ENCODE data around the gene PSME4.

- TF ChIP-seq FOXM1 (IDR thresholded peaks at IDR 0.05; ENCODE audit: borderline replicate concordance) = no peak
- no peak for TF ChIP-seq ZNF384 (IDR thresholded peaks at IDR 0.05)
- no peak for TF ChIP-seq SP1 (IDR thresholded peaks at IDR 0.05)
- TF ChIP-seq FOXA1 (IDR thresholded peaks at IDR 0.05) = no peak
- TF ChIP-seq FOXK2 (IDR thresholded peaks at IDR 0.05) = no peak
- no peak for TF ChIP-seq TARDBP (IDR thresholded peaks at IDR 0.05)
- no peak for TF ChIP-seq BHLHE40 (IDR thresholded peaks at IDR 0.05; ENCODE audit: borderline replicate concordance)
- TF ChIP-seq SUZ12 (IDR thresholded peaks at IDR 0.05) = no peak
- no peak for TF ChIP-seq HDGF (IDR thresholded peaks at IDR 0.05; ENCODE audit: borderline replicate concordance)
- TF ChIP-seq, protein P1, sequence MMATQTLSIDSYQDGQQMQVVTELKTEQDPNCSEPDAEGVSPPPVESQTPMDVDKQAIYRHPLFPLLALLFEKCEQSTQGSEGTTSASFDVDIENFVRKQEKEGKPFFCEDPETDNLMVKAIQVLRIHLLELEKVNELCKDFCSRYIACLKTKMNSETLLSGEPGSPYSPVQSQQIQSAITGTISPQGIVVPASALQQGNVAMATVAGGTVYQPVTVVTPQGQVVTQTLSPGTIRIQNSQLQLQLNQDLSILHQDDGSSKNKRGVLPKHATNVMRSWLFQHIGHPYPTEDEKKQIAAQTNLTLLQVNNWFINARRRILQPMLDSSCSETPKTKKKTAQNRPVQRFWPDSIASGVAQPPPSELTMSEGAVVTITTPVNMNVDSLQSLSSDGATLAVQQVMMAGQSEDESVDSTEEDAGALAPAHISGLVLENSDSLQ (IDR thresholded peaks at IDR 0.05) = no peak
- TF ChIP-seq ARNT (IDR thresholded peaks at IDR 0.05) = no peak
- no peak for TF ChIP-seq ELF4 (IDR thresholded peaks at IDR 0.05)
- no peak for TF ChIP-seq L3MBTL2 (conservative IDR thresholded peaks at IDR 0.05)
- TF ChIP-seq LEF1 (IDR thresholded peaks at IDR 0.05; ENCODE audit: borderline replicate concordance) = no peak
Measured at GRCh38 chr2:54013996-54014395, 43.2 kb upstream of the PSME4 start.
